Measurements from ENCODE around the gene PIAS1.
"Not testable (repeated sequence)": the region's sequence is repeated elsewhere in the genome, so short reads cannot be mapped to it uniquely, and the experiment has no call there.

PIAS1 gene

DNA sequence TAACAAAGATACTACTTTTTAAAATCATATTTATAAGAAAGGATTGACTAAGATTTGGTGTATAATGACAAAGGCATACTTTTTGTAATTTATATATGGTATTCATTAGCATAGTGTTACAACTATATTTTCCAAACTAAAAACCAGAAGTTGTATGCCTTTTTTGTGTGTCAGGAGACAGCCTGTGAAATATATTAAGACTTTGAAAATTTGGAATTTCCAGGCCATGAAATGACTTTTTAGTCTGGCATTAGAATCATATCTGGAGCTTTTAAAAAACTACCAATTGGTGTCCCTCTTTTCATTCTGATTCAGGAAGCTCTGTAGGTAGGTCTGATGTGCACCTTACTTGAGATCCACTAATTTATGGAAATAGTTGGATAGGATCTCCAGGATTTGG is 109.1 kb downstream of the PIAS1 start:
- H3K27me3 ChIP-seq (replicated peaks; ENCODE audit: insufficient read depth, low read length), result no peaks in the 10 kb centered on the region
- no peak for DNase-seq
- H3K79me2 ChIP-seq (ENCODE audit: low read length), result peaks cover 7% of the 10 kb centered on the region; the same call in 1 of the 2 replicates
- no peaks in the 10 kb centered on the region for H4K20me1 ChIP-seq (ENCODE audit: insufficient read depth, low read length)
- no peaks in the 10 kb centered on the region for H3K4me1 ChIP-seq (ENCODE audit: low read length)
- no peaks in the 10 kb centered on the region; the same call in 1 of the 2 replicates for H3F3A ChIP-seq (ENCODE audit: insufficient read depth, low read length)
- H3K4me2 ChIP-seq (ENCODE audit: low read depth, low read length), result no peak overlapping the region
- H3K36me3 ChIP-seq (replicated peaks; ENCODE audit: insufficient read depth, low read length), result no peaks in the 10 kb centered on the region; the same call in 1 of the 2 replicates
- H3K27ac ChIP-seq (ENCODE audit: low read length), result no peak overlapping the region
- no peaks in the 10 kb centered on the region for H3K9me3 ChIP-seq (replicated peaks; ENCODE audit: insufficient read depth, low read length)
- H3K9me2 ChIP-seq (replicated peaks; ENCODE audit: insufficient read depth, low read length), result no peaks in the 10 kb centered on the region
- no peak overlapping the region for H3K9ac ChIP-seq (ENCODE audit: low read length)
- no peak overlapping the region for H3K4me3 ChIP-seq (ENCODE audit: low read length)
- H2AFZ ChIP-seq (ENCODE audit: low read length), result no peak overlapping the region
- TF ChIP-seq, protein P1, sequence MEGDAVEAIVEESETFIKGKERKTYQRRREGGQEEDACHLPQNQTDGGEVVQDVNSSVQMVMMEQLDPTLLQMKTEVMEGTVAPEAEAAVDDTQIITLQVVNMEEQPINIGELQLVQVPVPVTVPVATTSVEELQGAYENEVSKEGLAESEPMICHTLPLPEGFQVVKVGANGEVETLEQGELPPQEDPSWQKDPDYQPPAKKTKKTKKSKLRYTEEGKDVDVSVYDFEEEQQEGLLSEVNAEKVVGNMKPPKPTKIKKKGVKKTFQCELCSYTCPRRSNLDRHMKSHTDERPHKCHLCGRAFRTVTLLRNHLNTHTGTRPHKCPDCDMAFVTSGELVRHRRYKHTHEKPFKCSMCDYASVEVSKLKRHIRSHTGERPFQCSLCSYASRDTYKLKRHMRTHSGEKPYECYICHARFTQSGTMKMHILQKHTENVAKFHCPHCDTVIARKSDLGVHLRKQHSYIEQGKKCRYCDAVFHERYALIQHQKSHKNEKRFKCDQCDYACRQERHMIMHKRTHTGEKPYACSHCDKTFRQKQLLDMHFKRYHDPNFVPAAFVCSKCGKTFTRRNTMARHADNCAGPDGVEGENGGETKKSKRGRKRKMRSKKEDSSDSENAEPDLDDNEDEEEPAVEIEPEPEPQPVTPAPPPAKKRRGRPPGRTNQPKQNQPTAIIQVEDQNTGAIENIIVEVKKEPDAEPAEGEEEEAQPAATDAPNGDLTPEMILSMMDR (IDR thresholded peaks at IDR 0.05; ENCODE audit: low read length), result no peak

DNA sequence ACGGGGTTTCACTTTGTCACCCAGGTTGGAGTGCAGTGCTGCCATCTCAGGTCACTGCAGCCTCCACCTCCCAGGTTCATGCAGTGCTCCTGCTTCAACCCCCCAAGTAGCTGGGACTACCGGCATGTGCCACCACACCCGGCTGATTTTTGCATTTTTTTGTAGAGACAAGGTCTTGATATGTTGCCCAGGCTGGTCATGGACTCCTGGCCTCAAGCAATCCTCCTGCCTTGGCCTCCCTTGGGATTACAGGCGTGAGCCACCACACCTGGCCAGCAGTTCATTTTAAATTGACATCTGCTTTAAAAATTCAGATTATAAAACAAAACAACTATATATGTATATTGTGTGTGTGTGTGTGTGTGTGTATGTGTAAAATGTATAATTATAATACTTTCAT is 112.7 kb downstream of the PIAS1 start:
- Histone ChIP-seq H3F3A (ENCODE audit: insufficient read depth, low read length) (no peaks in the 10 kb centered on the region; the same call in 1 of the 2 replicates), H3K4me2 (ENCODE audit: low read depth, low read length) (no peak overlapping the region), H2AFZ (ENCODE audit: low read length) (no peak overlapping the region), H3K79me2 (ENCODE audit: low read length) (no peaks in the 10 kb centered on the region), H3K4me1 (ENCODE audit: low read length) (no peaks in the 10 kb centered on the region), H3K9me3 (replicated peaks; ENCODE audit: insufficient read depth, low read length) (no peaks in the 10 kb centered on the region), H3K27me3 (replicated peaks; ENCODE audit: insufficient read depth, low read length) (no peaks in the 10 kb centered on the region), H3K9ac (ENCODE audit: low read length) (no peak overlapping the region), H3K4me3 (ENCODE audit: low read length) (no peak overlapping the region), H3K27ac (ENCODE audit: low read length) (no peak overlapping the region), H4K20me1 (ENCODE audit: insufficient read depth, low read length) (no peaks in the 10 kb centered on the region), H3K9me2 (replicated peaks; ENCODE audit: insufficient read depth, low read length) (no peaks in the 10 kb centered on the region), H3K36me3 (replicated peaks; ENCODE audit: insufficient read depth, low read length) (no peaks in the 10 kb centered on the region; the same call in 1 of the 2 replicates)
- TF ChIP-seq EZH2 (optimal IDR thresholded peaks at IDR 0.05; ENCODE audit: low read depth, low read length) (no peak), EZH2phosphoT487 (IDR thresholded peaks at IDR 0.05; ENCODE audit: low read length) (no peak)
- TF ChIP-seq, protein P1 (IDR thresholded peaks at IDR 0.05; ENCODE audit: low read length), result no peak
- DNase-seq, result no peak

DNA sequence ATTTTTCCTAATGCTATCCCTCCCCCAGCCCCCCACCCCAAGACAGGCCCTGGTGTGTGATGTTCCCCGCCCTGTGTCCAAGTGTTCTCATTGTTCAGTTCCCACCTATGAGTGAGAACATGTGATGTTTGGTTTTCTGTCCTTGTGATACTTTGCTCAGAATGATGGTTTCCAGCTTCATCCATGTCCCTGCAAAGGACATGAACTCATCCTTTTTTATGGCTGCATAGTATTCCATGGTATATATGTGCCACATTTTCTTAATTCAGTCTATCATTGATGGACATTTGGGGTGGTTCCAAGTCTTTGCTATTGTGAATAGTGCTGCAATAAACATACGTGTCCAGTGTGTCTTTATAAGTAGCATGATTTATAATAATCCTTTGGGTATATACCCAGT is 117.9 kb downstream of the PIAS1 start:
- DNase-seq; H3K4me1 ChIP-seq (ENCODE audit: low read length); H3F3A ChIP-seq (ENCODE audit: insufficient read depth, low read length); H3K4me2 ChIP-seq (ENCODE audit: low read depth, low read length); H2AFZ ChIP-seq (ENCODE audit: low read length); H3K9ac ChIP-seq (ENCODE audit: low read length); H3K27ac ChIP-seq (ENCODE audit: low read length); H3K9me2 ChIP-seq (replicated peaks; ENCODE audit: insufficient read depth, low read length); H3K27me3 ChIP-seq (replicated peaks; ENCODE audit: insufficient read depth, low read length); H3K9me3 ChIP-seq (replicated peaks; ENCODE audit: insufficient read depth, low read length); H3K79me2 ChIP-seq (ENCODE audit: low read length); H4K20me1 ChIP-seq (ENCODE audit: insufficient read depth, low read length); H3K4me3 ChIP-seq (ENCODE audit: low read length); H3K36me3 ChIP-seq (replicated peaks; ENCODE audit: insufficient read depth, low read length): not testable (repeated sequence)

DNA sequence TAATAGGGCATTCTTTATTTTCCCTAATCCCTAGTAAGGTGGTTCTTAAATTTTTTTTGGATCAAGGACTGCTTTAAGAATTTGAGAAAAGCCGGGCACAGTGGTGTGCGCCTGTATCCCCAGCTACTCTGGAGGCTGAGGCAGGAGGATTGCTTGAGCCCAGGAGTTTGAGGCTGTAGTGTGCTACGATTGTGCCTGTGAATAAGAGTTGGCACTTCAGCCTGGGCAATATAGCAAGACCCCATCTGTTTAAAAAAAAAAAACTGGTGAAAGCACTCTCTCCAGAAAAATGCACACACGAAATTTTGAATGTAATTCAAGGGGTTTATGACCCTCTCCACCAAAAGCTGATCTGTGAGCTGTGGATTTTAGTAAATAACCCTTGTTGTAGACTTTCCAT is 119.0 kb downstream of the PIAS1 start:
- Histone ChIP-seq H2AFZ (ENCODE audit: low read length) (no peak overlapping the region), H3K36me3 (replicated peaks; ENCODE audit: insufficient read depth, low read length) (peaks cover 4% of the 10 kb centered on the region; the same call in 1 of the 2 replicates)

More for the DNA sequence above, 119.0 kb downstream of the PIAS1 start:
- Histone ChIP-seq H3K9me3 (replicated peaks; ENCODE audit: insufficient read depth, low read length) (no peaks in the 10 kb centered on the region), H3K27me3 (replicated peaks; ENCODE audit: insufficient read depth, low read length) (no peaks in the 10 kb centered on the region), H3K9ac (ENCODE audit: low read length) (no peak overlapping the region), H3F3A (ENCODE audit: insufficient read depth, low read length) (no peaks in the 10 kb centered on the region), H3K9me2 (replicated peaks; ENCODE audit: insufficient read depth, low read length) (no peaks in the 10 kb centered on the region), H3K79me2 (ENCODE audit: low read length) (no peaks in the 10 kb centered on the region), H3K4me2 (ENCODE audit: low read depth, low read length) (no peak overlapping the region), H3K4me1 (ENCODE audit: low read length) (no peaks in the 10 kb centered on the region; the same call in 1 of the 2 replicates), H3K4me3 (ENCODE audit: low read length) (no peak overlapping the region), H3K27ac (ENCODE audit: low read length) (no peak overlapping the region), H4K20me1 (ENCODE audit: insufficient read depth, low read length) (no peaks in the 10 kb centered on the region)
- no peak for DNase-seq
- TF ChIP-seq EZH2phosphoT487 (IDR thresholded peaks at IDR 0.05; ENCODE audit: low read length), result no peak
